Activated CD4-positive, CD25-positive, alpha-beta regulatory T cell (primary cell): ENCODE measurements around the gene SLC29A1.
"Not testable (repeated sequence)": the region's sequence is repeated elsewhere in the genome, so short reads cannot be mapped to it uniquely, and the experiment has no call there.

Source experiments
- DNase-seq, 4 experiments: peaks; one replicate each; lab custom pipeline; 2025; lab: John Stamatoyannopoulos, UW

The SLC29A1 gene

DNA sequence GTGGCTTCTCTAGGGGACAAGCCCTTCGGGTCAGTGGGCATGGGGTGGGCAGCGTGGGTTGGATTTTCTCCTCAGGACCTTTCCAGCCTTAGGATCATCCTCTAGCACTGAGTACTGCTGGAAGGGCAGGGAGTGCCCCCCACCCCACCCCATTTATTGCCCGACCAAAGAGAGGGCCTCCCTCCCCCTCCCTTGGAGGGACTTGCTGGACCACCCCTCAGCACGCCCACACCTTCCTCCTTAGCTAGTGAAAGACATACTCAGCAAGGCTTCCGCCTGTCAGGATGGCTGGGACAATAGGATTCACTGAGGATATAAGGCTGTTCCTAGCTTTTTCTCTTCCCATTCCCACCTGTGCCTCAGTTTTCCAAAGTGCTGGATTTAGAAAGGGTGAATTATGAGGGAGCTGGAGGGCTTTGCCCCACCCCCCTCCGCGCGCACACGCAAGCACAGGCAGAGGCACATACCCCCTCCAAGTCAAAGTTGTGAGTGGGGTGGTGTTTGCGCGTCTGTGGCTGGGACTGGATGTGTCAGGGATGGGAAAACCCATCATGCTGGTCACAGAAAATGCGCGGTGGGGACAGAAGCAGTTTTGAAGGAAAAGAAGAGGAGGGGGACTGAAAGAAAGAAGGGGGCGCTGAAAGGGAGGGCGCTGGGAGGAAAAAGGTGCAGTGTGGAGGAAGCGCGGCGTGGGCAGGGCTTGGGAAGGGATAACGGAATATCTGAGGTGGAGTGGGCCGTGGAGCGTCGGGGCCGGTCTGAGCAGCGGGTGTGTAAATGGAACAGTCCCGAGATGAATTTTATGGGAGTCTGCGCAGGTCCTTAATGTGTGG, 693 bp upstream of the SLC29A1 start:
- no peak for DNase-seq

DNA sequence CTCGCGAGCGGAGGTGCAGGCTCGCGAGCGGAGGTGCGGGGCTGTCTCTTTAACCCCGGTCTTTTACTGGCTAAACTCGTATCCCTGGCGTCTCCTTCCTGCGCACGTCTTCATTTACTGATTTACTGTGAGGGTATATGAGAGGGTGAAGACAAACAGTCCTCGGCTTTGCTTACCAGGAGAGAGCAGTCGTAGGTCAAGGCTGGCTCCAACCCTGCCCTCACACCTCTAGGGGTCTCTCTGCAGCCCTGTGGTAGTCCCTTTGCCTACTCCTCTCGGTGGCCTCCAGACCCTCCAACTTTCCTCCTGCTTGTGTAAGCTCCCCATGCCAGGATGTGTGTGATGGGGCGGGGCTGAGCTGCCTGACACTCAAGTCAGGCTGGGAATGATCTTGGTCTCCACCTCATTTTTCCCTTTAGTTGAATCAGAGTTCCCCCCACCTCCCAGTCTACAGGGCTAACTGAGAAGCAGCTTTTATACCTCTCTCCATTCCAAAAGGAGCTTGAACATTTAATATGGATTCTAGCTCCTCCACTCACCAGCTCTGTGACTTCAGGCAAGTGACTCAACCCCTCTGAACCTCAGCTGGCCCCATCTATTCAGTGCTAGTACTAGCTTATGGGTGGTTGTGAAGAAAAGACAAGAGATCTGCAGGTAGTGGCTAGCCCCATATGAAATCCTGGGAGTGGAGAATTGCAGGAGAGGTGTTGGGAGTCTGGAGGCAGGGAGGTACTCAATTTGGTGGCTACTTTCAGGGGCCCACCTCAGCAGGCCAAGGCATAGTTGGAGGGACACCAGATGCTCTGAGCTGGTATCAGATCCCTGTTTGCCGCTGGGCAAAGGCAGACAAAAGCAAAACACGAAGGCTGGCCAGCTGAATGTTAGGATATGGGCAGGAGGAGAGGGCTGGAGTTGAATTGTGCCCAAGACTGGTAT, 902 bp downstream of the SLC29A1 start:
- no peak for DNase-seq

DNA sequence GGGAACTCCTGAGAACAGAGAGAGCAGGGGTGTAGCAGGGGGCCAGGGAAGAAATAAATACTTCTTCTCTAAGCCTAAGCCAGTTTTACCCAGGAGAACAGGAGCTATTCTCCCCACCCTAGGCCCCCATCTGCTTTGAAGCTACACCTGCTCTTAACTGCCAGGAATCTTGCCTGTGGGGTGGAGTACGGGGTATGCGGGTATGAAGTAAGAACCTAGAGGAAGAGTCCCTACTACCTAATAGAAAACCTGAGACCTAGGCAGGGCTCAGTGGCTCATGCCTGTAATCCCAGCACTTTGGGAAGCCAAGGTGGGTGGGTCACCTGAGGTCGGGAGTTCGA, 1.5 kb downstream of the SLC29A1 start:
- no peak for DNase-seq

DNA sequence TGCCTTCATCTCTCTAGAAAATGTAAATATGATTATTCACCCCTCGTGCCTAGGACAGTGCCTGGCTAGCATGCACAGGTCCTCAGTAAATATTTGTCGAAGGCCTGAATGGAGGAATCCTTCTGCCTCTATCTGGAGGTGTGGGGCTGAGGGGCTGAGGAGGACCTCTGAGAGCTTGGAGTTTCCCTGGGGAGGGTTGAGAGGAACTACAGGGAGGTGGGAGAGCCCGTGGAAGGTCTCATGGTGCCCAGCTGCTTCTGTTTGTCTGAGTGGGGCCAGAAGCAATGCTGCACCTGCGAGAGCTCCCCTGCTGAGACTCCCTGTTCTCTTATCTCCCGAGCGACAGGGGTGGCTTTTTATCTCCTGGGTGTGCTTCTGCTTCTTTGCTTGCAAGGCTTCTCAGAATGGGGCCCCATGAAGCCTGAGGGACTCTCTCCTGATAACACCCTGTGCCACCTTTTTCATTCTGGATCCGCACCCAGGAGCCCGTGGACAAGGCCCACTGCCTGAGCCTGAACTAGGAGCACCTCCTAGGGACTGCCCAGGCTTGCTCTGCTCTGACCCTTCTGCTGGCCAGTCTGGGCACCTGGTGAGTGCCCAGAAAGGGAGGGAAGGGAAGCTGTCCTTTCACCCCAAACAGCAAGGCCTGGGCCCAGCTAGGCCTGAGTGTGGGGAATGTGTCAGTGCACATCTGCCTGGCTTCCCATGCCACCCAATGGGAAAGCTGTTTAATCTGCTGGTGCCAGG, 2.4 kb downstream of the SLC29A1 start:
- DNase-seq, result no peak

DNA sequence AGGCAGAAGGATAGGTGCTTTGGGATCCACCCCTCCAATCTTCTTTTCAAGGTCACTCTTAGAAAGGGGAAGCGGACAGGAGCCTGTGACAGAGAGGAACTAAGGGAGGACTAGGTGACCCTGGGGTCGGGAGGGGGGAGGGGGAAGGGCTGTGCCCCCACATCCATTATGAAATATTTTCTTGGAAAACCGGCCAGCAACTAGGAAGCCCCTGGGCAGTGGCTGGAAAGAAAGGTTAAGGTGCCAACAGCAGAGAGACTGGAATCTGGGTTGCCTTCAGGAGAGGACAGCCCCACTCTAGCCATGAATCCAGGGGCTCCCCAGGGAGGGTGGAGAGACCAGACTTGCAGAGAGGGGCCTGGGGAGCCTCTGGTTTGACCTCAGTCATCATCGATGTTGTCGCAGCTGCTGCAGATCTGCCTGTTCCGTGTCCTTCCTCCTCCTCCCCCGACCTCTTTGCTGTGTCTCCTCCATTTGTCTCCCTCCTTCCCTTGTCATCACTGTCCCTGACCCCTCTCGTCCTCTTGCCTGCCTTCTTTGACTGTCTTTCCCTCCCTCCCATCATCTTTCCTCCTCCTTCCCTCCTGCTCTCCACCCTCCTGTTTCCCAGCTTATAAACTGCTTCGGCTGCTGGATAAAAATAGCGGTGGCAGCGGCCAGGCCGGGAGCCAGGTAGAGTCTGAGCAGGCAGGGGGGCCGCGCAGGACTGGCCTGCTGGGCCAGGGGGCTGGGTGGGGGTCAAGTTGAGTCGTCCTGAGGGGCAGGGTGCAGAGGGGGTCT, 3.2 kb downstream of the SLC29A1 start:
- DNase-seq, result no peak

DNA sequence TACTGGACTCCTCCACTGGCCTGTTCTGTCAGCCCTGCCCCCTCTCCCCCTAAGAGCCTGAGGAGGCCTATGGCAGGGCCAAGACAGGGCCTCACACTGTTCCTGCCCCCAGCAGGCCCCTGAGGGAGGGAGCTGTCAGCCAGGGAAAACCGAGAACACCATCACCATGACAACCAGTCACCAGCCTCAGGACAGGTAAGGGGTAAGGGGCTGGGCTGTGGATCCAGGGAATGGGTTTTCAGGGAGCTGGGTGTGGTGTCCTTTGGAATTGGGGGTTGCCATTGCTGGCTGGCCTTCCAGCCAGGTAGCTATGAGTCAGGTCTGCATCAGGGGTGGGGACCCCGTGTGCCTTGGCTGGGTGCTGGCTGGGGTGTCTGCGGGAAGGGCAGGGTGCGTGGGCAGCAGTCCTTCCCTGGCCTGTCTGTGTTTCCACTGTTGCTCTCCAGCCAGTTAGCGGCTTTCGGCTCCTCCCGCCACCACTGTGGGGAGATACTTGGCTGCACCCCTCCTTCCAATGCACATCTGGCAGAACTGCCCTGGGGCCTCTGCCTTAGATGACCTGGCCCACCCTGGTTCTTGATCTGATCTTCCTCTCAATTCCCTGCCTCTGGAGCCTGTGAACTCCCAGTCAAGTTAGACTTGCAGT, 3.9 kb downstream of the SLC29A1 start:
- DNase-seq, result no peak

DNA sequence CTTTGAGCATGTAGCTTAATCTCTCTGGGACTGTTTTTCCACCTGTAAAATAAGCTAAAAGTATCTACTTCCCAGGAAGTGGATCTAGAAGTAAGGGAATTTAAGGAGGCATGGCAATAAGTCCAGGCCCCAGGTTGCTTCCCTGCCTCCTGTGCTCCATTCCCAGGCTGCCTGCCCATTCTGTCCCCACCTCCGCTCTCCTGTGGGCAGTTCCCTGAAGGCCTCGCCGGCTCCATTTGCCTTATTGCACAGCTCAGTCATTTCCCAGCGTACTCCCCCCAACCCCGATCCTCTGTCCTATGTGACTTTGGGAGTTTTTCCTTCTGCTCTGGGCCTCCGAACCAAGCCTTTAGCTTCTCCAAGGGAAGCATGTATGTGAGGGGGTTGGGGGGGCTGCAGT, 4.6 kb downstream of the SLC29A1 start:
- DNase-seq, result no peak

DNA sequence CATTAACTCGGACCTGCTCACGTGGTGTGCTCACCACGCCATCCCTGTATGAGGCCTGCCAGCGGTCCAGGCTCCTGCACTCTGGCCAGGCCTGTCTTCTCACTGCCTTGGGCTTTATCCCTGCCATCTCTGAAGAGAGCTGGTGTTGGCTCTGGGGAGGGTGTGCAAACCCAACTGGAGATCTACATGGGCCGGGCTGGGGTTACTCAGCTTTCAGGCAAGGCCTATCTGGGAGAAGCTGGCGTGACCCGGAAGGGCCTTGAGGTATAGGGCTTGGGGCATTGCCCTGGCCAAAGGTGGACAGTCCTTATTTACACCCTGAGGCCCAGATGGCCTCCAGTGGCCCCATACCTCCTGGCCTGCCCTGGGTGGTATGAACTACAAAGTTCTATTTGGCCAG, 5.0 kb downstream of the SLC29A1 start:
- DNase-seq, result no peak

DNA sequence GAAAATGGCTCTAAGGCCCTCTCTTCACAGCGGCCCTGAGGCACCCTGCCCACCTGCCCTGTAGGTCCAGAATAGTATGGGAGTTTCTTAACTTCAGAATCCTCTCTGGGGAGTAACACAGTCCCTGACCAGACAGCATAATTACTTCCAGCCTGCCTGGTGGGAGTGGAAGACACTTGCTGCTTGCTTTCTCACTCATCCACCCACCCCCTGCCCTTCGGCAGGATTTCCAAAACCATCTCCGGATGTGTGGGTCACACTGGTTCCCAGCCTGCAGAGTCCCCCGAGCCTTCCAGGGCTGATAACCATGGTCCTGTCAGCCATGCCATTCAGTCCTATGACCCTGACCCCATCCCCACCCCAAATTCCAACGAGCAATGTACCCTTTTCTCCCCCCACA, 5.4 kb downstream of the SLC29A1 start:
- no peak for DNase-seq

DNA sequence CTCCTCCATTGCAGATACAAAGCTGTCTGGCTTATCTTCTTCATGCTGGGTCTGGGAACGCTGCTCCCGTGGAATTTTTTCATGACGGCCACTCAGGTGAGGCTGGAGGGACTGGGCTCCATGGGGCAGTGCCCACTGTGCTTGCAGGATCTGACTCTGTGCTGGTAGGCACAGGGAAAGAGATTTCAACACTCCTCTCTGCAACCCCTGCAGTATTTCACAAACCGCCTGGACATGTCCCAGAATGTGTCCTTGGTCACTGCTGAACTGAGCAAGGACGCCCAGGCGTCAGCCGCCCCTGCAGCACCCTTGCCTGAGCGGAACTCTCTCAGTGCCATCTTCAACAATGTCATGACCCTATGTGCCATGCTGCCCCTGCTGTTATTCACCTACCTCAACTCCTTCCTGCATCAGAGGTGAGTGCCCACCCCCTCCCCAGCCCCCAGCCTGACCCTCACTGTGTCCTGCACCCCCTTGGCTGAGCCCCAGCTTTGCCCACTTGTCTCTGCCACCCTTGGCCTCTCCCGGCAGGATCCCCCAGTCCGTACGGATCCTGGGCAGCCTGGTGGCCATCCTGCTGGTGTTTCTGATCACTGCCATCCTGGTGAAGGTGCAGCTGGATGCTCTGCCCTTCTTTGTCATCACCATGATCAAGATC, 6.1 kb downstream of the SLC29A1 start:
- no peak for DNase-seq

DNA sequence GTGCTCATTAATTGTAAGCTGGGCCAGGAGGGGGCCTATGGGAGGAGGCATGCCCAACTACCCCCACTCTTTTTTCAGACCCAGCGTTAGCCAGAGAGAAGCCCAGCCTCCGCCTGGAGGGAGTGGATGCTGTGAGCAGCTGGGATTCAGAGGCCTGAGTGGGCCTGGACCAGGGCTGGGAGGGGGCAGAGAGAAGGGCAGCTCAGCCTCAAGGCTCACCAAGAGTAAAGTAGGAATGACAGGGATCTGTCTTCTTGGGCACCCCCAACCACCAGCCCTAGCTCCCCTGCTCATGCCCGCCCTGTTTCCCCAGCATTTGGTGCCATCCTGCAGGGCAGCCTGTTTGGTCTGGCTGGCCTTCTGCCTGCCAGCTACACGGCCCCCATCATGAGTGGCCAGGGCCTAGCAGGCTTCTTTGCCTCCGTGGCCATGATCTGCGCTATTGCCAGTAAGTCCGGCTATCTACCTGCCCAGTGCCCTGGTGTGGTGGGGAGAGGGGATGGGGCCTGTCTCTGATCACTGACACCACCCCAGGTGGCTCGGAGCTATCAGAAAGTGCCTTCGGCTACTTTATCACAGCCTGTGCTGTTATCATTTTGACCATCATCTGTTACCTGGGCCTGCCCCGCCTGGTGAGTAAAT, 6.8 kb downstream of the SLC29A1 start:
- no peak for DNase-seq

DNA sequence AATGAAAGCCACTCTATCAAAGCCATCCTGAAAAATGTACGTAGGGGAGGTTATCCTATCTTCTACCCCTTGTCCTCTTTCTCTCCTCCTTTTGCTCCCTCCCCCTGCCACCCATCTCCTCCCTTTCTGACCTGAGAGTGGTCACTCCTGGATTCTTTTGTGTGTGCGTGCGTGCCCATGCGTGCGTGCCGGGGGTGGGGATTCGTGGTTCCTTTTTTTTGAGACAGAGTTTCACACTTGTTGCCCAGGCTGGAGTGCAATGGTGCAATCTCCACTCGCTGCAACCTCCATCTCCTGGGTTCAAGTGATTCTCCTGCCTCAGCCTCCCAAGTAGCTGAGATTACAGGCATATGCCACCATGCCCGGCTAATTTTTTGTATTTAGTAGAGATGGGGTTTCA, 8.0 kb downstream of the SLC29A1 start:
- not testable (repeated sequence) for DNase-seq

DNA sequence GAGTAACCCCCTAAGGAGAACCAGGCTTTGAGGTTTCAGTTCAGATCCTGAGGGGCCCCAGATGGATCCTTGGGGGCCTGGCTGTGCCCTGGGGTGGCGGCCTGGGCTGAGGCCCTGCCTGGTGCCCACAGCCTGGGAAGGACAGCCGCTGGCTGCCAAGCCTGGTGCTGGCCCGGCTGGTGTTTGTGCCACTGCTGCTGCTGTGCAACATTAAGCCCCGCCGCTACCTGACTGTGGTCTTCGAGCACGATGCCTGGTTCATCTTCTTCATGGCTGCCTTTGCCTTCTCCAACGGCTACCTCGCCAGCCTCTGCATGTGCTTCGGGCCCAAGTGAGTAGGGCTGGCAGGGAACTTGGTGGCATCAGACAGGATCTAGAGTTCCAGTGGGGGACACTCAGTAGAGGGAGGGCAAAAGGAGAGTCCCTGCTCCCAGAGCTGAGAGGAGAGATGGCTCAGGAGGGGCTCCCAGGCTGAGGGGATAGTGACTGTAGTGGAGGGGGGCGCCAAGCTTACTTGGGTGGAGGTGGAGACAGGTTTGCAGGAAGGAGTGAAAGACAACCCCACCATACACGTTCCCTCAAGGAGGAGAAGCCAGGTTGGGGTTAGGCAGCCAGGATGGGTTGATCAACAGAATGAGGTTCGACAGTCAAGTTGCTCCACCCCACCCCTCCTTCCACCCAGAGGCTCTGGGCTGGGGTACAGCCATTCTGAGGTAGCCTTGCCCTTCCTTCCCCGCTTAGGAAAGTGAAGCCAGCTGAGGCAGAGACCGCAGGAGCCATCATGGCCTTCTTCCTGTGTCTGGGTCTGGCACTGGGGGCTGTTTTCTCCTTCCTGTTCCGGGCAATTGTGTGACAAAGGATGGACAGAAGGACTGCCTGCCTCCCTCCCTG, 9.5 kb downstream of the SLC29A1 start:
- DNase-seq, result no peak

DNA sequence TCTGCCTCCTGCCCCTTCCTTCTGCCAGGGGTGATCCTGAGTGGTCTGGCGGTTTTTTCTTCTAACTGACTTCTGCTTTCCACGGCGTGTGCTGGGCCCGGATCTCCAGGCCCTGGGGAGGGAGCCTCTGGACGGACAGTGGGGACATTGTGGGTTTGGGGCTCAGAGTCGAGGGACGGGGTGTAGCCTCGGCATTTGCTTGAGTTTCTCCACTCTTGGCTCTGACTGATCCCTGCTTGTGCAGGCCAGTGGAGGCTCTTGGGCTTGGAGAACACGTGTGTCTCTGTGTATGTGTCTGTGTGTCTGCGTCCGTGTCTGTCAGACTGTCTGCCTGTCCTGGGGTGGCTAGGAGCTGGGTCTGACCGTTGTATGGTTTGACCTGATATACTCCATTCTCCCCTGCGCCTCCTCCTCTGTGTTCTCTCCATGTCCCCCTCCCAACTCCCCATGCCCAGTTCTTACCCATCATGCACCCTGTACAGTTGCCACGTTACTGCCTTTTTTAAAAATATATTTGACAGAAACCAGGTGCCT, 10.2 kb downstream of the SLC29A1 start:
- DNase-seq, result no peak

DNA sequence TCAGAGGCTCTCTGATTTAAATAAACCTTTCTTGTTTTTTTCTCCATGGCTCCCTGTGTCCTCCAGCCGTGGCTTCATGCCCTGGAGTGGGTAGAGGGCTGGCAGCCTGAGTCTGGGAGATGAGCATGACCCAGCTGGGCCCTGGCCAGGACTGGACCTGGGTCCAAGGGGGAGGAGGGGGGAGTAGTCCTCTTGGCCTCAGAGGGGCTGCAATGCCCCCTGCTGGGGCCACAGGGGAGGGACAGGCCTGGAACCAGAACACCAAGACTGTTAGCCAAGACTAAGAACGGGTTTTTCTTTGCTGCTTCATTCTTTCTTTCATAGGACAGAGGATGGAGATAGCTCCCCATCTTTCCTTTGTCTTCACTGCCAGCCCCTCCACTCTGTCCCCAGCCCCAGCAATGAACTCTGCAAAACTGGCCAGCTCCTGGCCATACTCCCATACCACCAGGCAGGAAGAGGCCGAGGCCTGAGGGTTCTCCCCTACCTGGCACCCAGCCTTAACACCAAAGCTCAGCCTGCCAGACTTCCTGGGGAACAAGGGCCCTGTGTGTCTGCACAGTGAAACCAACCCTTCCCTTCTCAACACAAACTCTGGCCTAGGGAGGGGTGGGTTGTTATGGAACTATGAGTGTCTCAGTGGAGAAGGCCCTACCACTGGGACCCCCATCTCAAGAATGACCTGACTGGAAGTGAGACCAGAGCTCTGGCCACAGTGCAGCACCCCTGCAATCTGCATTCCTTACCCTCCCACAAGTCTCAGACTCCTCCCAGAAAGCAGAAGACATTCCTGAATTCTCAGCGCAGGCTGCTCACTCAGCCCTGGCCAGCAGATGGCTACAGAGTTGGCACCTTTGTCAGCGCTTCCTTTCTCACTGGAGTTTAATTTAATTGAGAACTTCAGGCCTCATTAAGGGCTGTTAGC, 11.0 kb downstream of the SLC29A1 start:
- no peak for DNase-seq

DNA sequence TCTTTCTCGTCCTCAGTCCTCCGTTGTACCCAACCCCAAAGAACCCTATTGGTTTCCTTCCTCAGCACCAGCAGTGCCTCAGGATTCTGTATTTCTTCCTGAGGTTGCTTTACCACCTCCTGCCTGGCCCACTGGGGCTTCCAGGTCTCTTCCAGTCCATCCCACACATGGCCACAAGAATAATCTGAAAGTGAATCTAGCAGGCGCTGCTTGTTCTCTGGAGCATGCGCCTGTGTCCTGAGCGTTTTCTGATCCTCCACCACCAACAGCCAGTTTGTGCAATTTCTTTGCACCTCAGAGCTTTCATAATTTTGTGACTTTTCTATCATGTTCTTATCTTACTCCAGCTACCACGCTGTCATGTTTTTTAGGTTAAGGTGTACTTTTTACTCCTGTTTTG, 11.9 kb downstream of the SLC29A1 start:
- no peak for DNase-seq

DNA sequence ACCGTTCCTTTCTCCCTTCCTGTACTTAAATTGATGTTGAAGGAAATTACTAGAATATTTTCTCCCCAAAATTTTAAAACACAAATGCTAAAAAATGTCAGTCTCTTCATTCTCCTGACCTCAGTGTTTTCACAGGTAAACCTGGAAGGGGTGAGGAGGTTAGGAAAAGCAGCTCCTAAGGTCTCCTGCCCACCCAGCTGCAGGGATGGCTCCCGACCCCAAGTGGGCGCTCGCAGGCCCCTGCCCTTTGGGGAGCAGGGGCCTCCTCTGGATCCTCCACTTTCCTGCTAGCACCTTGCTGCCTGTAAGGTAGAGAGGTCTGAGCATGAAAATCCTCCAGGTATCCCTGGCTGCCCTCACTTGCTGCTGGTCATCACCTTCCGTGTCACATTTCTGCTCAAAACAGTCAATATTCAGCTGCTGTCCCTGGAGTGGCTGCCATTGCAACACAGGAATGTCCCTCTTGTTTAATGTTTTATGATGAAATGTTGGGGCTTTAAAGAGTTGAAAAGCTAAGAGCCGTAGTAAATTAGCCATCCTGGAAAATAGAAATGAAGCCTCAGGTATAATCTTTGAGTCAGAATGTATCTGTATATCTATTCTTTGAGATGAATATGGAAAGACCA, 12.6 kb downstream of the SLC29A1 start:
- DNase-seq, result no peak
